NCI-H1048 (cell line): Measurements from ENCODE around the gene RHOT1.
"Not testable (repeated sequence)": the region's sequence is repeated elsewhere in the genome, so short reads cannot be mapped to it uniquely, and the experiment has no call there.

ENCODE experiments used
- DNase-seq: peaks from one replicate; lab custom pipeline; 2025; lab: John Stamatoyannopoulos, UW

RHOT1 gene

DNA sequence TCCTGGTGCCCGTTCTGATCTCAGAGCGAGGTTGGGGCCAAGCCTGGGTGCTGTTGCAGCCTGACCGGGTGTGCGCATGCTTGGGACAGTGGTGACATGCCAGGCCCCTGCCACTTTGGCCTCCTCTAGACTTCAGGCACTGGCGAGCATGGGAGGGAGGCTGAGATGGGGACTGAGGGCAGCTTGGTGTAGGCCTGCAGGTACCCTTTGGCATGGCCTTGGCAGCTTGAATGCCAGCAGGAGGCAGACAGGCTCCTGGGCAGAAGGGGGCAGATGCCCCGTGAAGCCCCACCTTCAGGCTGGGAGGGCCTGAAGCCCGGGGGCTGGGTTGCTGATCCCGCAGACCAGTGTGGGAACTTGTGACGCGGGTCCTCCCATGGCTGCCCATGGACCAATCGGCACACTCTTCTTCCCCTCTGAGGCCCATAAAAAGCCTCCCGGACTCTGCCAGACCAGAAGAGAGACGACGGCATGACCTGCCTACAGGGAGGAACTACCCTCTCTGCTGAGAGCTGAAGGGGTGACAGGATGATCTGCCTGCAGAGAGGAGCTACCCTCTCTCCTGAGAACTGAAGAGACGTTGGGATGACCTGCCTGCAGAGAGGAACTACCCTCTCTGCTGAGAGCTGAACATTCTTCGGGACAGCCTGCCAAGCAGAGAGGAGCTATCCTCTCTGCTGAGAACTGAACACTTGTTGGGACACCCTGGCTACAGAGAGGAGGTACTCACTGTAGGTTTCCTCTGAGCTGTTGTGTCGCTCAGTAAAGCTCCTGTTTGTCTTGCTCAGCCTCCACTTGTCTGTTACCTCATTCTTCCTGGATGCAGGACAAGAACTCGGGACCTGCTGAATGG is 17.5 kb downstream of the RHOT1 start:
- no peak for DNase-seq

GRCh38 chr17:32160526-32160925 is 18.2 kb downstream of the RHOT1 start:
- DNase-seq, result no peak

DNA sequence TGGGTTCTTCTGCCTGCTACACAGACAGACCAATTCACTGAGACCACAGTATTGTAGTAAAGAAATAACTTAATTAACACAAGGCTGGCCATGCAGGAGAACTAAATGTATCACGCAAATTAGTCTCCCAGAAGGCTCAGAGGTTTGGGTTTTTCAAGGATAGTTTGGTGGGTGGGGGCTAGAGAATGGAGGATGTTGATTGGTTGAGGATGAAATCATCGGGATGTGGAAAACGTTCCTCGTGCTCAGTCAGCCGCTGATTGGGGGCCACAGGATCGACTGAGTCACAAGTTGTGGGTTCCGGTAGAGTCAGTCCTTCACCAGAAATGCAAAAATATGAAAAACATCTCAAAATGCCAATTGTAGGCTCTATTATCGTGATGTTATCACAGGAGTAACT is 18.7 kb downstream of the RHOT1 start:
- no peak for DNase-seq

- no peak for DNase-seq
Measured at GRCh38 chr17:32161506-32162365, 19.4 kb downstream of the RHOT1 start.

DNA sequence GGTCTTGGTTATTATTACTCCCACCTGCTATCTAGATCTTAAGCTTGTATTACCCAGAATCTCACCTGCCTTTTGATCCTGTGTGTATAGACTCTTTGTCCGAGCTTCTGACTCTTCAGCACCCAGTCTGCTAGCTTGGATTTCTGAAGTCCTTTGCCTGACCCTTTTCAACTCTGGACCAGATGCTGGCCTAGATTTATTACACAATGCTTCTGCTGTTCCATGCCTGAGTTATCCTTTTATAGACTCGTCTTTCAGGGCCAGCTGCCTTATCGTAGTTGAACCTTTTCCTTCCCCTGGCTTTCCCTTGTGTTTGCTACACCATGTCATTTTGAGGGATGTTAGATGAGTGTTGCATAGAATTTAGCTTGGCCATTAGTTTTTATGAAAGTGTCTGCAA is 32.6 kb downstream of the RHOT1 start:
- no peak for DNase-seq

GRCh38 chr17:32178679-32179078 is 36.4 kb downstream of the RHOT1 start:
- not testable (repeated sequence) for DNase-seq

GRCh38 chr17:32179103-32179502 is 36.8 kb downstream of the RHOT1 start:
- not testable (repeated sequence) for DNase-seq

DNA sequence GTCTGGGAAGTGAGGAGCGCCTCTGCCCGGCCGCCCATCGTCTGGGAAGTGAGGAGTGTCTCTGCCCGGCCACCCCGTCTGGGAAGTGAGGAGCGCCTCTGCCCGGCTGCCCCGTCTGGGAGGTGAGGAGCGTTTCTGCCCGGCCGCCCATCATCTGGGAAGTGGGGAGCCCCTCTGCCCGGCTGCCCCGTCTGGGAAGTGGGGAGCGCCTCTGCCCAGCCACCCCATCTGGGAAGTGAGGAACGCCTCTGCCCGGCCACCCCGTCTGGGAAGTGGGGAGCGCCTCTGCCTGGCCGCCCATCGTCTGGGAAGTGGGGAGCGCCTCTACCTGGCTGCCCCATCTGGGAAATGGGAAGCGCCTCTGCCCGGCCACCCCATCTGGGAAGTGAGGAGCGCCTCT is 37.2 kb downstream of the RHOT1 start:
- not testable (repeated sequence) for DNase-seq

GRCh38 chr17:32180262-32180661 is 38.0 kb downstream of the RHOT1 start:
- not testable (repeated sequence) for DNase-seq

GRCh38 chr17:32185875-32186274 is 43.6 kb downstream of the RHOT1 start:
- no peak for DNase-seq

GRCh38 chr17:32187271-32187670 is 45.0 kb downstream of the RHOT1 start:
- no peak for DNase-seq

DNA sequence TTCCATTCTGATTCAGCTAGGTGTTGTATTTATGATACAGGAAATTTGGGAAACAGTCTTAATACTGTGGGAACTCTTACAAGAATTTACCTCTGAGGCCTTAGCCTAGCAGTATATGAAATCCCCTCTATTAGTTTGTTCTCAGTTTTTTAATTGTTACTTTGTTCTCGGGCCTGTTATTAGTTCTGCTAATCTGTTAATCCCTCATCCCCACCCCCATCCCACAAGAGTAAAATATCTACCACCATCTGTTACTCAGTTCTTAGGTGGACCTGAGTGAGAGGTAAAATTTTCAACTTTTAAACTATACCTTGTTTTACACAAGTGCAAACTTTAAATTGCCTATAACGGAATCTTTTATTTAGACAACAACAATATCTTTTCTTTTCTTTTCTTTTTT is 47.0 kb downstream of the RHOT1 start:
- DNase-seq, result no peak

DNA sequence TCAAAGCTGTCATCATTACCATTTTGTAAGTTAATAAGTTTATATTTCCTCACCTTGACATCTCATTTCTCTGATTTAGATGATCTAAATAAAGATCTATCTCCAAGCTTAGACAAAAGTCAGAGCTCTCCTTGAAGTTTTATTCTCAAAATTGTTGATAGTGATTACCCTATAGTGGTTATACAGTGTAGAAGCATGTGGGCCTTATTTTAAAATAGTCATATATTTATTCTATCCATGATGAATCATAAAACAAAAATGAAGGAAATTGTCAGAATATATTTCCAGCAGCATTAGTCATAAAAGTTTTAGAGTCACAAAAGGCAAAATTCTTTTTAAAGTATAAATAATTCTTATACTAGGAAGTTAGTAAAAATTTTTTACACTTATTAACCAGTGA is 49.0 kb downstream of the RHOT1 start:
- DNase-seq, result no peak

- DNase-seq, result no peak
Measured at GRCh38 chr17:32192379-32192778, 50.1 kb downstream of the RHOT1 start.

GRCh38 chr17:32197987-32198386 is 55.7 kb downstream of the RHOT1 start:
- DNase-seq, result no peak

- no peak for DNase-seq
Measured at GRCh38 chr17:32206861-32207260, 64.6 kb downstream of the RHOT1 start.

DNA sequence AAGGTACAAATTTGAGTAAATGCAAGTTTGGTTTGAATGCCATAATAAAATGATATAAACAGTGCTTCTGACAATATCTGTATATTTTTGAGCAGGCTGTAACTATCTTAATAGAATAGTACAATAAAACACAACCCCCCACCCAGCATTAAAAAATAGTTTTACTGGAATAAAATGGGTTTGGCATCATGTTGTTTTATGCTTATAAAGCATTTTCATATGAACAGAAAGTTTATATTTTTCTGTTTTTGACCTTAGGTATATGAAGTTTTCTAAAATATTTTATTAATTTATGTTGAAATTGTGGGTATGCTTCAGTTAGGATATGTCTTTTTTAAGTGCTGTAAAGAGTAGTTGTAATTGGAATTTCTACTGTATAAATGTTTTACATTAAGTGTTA is 66.1 kb downstream of the RHOT1 start:
- no peak for DNase-seq

DNA sequence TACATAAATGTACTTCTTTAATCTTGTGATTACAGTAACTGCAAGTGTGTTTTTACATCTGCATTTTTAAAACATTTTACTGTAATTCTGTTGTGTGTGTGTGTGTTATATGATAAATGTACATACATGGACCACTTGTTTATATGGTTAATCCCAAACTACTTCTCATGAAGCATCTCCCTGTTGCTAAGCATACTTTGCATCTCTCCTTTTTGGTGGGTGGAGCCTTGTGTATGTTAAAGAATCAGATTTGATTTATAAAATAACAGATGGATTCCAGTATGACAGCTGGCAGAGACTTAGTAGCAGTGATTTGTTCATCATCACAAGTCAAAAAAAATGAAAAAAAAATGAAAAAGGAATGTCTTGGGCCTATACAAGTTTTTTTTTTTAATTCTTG is 67.3 kb downstream of the RHOT1 start:
- DNase-seq, result no peak

GRCh38 chr17:32211671-32212070 is 69.4 kb downstream of the RHOT1 start:
- no peak for DNase-seq

DNA sequence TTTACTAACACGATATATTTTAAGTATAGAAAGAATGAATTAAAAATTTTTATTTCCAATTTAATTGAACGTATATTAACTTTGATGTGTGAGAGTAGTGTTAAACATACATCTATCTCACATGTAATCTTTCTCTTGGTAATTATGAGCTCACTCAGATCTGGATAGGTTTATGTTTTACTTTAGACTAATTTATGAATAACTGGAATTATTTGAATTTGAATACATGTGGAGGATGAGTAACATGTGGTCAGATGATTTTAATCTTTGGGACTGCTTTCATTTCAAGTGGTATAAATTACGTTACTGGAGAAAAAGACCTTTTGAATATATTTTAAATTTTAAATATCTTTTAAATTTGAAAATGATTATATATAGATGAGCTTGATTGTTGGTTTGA is 73.4 kb downstream of the RHOT1 start:
- no peak for DNase-seq

- no peak for DNase-seq
Measured at GRCh38 chr17:32222621-32223020, 80.3 kb downstream of the RHOT1 start.

- DNase-seq, result no peak
Measured at GRCh38 chr17:32223703-32224102, 81.4 kb downstream of the RHOT1 start.

- no peak for DNase-seq
Measured at GRCh38 chr17:32226886-32227285, 84.6 kb downstream of the RHOT1 start.
